HL-60 (cell line): ENCODE results near the gene TMEM239.

Experiments
- CTCF ChIP-seq: IDR thresholded peaks from one replicate; pipeline ENCODE4 v1.5.1; 2011; ENCODE audit warnings: low read length, control low read depth, inconsistent platforms; ENCODE audit not compliant: insufficient read depth
- GABPA ChIP-seq: IDR thresholded peaks from 2 replicates; pipeline ENCODE4 v1.6.1; 2012; ENCODE audit warnings: low read depth
- POLR2AphosphoS5 ChIP-seq: IDR thresholded peaks from 2 replicates; pipeline ENCODE4 v1.6.1; 2012; ENCODE audit warnings: low read depth
- SPI1 ChIP-seq: IDR thresholded peaks from 2 replicates; pipeline ENCODE4 v1.6.1; 2012; ENCODE audit warnings: low read depth, mild to moderate bottlenecking, borderline replicate concordance

DNA sequence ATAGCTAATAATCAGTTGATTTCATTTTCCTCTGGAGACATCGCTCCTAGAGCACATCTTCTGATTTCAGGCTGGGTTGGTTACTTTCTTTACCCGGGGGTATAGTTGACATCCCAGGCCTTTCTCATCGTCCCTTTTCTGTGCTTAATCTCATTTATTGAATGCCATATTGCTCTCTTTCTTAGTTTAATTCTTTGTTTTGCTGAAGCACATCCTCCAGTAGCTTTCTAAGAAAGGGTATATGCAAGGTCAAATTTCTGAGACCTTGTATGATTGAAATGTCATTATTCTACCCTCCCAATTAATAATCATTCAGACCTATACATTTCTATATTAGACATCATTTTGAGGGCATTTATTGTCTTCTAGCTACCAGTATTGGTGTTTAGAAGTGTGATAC, 4.0 kb upstream of the TMEM239 start:
- TF ChIP-seq CTCF (no peak), POLR2AphosphoS5 (no peak), GABPA (no peak), SPI1 (no peak)
